Fibroblast of pulmonary artery (primary cell): ENCODE measurements around the gene PTPRD.

Experiments
- DNase-seq: peaks from one replicate; pipeline ENCODE4 v3.0.0-alpha.2; 2010; ENCODE audit warnings: low read depth
- H3K4me3 ChIP-seq: replicated peaks from 2 replicates; pipeline ENCODE4 v1.5.1; 2011; ENCODE audit warnings: low read depth, mild to moderate bottlenecking, control low read depth, low read length, moderate library complexity
- TF ChIP-seq, protein P1 (sequence below): IDR thresholded peaks from 2 replicates; pipeline ENCODE4 v1.5.1; 2011; ENCODE audit warnings: mild to moderate bottlenecking, control low read depth, low read length, inconsistent platforms; ENCODE audit errors: missing control alignments

PTPRD gene

DNA sequence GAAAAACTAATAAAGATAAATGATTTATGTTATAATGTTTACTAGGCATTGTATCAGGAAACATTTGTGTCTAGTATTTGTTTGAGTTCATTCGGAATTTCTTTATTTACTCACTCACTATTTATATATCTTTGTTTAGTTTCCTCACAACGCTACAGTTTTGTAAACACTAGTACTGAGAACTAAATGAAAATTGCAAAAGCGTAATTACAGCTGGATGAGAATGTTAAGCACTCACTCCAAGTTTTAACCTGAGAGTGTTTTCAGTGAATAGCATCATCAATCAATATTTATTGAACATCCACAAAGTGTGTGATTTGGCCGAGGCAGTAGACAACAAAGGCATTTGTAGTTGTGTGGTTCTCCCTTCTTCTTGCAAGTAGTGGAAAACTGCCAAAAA lies 1843.6 kb downstream of the PTPRD start:
- DNase-seq = no peak
- H3K4me3 ChIP-seq = no peak overlapping the region
- TF ChIP-seq, protein P1, sequence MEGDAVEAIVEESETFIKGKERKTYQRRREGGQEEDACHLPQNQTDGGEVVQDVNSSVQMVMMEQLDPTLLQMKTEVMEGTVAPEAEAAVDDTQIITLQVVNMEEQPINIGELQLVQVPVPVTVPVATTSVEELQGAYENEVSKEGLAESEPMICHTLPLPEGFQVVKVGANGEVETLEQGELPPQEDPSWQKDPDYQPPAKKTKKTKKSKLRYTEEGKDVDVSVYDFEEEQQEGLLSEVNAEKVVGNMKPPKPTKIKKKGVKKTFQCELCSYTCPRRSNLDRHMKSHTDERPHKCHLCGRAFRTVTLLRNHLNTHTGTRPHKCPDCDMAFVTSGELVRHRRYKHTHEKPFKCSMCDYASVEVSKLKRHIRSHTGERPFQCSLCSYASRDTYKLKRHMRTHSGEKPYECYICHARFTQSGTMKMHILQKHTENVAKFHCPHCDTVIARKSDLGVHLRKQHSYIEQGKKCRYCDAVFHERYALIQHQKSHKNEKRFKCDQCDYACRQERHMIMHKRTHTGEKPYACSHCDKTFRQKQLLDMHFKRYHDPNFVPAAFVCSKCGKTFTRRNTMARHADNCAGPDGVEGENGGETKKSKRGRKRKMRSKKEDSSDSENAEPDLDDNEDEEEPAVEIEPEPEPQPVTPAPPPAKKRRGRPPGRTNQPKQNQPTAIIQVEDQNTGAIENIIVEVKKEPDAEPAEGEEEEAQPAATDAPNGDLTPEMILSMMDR = no peak

DNA sequence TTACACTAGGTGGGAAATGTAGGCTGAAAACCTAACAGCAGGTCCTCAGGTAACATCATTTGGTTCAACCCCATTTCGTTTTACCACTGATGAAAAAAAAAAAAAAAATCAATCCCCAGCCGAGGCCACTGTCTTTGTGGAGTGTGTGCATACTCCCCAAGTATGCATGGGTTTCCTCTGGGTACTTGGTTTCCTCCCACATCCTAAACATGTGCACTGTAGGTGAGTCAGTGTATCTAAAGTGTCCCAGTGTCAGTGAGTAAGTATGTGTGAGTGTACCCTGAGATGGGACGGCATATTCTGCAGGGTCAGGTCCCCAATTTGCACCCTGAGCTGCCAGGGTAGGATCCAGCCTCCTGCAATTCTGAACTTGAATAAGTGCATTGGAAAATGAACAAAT lies 1846.7 kb downstream of the PTPRD start:
- H3K4me3 ChIP-seq = no peak overlapping the region
- TF ChIP-seq, protein P1 = no peak
- no peak for DNase-seq

DNA sequence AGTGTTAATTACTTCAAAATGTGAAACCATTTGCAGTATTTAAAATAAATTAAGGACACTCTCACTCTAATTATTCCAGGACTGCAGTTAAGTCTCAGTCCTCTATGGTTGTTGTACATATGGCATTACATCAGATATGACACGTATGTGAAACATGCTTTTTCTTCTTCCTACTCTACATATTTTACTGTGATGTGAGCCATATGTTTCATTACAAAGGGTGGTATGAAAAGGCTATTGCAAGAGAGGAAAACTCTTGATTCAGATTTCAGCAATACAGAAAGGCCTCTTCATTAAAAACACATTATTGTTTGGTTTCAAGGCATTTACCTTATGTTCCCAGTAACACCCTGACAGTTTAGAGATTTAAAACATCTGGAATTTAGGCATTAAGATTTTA lies 1848.8 kb downstream of the PTPRD start:
- no peak overlapping the region for H3K4me3 ChIP-seq
- peak; percentile 9 for DNase-seq
- TF ChIP-seq, protein P1 = no peak

DNA sequence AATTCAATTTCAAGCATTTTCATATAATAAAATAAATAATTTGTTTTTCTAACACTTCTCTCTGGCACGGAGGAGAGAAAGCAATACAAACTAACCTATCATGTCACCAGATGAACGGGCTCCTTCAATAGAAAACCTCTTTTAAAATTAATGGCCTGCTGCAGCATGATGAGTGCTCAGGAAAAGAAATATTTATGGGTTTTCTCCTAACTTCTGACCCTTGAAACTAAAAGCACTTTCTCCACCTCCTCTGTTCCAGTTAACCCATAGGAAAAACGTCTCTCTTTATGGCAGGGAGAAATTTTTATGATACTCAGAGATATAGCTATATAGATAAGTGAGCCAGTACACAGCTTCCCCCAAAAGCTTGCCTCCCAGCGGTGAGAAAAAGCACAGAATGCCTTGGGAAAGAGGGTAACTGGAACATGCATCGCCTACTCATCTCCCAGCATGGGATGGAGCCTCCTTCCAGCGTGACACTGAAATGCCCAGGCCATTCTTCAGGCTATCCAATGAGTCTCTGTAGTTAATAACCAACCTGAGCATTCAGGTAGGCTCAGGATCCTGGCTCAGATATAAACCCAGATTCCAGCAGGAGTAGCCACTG lies 1850.2 kb downstream of the PTPRD start:
- TF ChIP-seq, protein P1 = no peak
- DNase-seq = no peak

DNA sequence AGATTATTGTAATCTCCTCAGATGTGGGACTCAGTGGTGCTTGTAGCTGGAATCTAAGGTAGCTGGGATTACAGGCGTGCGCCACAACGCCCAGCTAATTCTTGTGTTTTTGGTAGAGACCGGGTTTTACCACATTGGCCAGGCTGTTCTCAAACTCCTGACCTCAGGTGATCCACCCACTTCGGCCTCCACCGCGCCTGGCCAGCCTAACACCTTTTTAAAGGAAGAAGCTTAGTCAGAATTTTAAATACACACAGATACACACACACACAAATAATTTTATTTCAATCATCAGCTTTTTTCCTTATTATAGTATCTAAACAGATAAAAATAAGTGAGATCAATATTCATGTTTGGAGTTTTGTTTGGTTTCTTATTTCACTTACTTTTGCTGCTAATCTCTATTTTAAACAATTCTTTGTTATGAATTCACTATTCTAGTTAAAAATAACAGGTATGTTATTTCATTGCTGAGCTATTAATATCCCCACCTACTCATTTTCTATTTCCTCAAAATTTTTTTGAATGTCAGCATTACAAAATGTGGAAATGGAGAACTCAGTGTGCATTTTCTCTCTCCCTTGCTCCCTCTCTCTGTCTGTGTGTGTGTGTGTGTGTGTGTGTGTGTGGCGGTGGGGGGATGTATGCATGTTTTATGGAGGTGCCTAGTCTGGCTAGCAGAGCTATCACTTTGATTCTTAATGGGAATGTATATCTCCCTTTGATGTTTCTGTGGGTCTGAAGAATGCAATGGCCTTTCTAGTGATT lies 1852.6 kb downstream of the PTPRD start:
- DNase-seq = no peak
- TF ChIP-seq, protein P1 = no peak
- no peak overlapping the region for H3K4me3 ChIP-seq

More for the DNA sequence above, 1850.2 kb downstream of the PTPRD start:
- H3K4me3 ChIP-seq = no peak overlapping the region

DNA sequence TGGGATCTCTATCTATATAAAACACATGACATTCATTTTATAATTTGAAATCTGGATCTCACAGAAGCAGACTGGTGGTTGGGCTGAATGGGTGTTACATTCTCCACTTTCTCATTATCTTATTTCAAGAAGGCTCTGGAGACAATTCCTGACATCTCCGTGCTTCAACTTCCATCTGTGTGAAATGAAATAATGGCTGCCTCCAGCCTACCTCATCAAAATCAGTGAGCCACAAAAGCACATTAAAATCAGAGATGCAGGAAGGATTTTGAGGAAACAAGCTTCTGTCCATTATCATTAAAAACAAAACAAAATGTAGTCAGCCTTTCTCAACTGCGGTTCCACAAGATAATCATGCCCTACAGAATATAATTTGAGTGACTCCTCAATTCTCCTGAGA lies 1854.9 kb downstream of the PTPRD start:
- TF ChIP-seq, protein P1 = no peak
- H3K4me3 ChIP-seq = no peak overlapping the region
- DNase-seq = no peak

DNA sequence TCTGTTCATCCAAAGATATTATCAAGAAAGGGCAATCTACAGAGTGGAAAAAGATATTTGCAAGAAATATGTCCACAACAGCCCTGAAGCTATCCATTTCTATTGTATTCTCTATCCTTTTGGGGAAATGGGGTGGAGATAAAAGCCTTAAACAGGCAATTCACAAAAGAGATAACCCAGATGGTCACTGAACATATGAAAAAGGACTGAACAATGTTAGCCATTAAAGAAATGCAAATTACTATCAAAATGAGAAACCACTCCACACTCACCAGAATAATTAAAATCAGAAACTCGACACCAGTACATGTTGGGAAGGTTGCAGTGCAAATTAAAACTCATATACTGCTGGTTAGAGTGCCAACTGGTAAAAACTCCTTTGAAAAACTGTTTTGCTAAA lies 1858.1 kb downstream of the PTPRD start:
- no peak for DNase-seq
- H3K4me3 ChIP-seq = no peak overlapping the region
- TF ChIP-seq, protein P1 = no peak
